ENCODE measurements around the gene C1QL4. TPM values are rescaled to one million over a fixed set of nuclear protein-coding genes. Genes with fewer than 3 reads are reported as not detected.
A peak's percentile ranks its signal among the peaks of the same experiment; 100 is the strongest.
"Not testable (repeated sequence)": the region's sequence is repeated elsewhere in the genome, so short reads cannot be mapped to it uniquely, and the experiment has no call there.

Gene C1QL4
- not detected for total RNA-seq

- DNase-seq: peak; percentile 87
- Mint-ChIP-seq H3K4me3 (peak within 1 kb of the TSS; percentile 40), H3K9me3 (ENCODE audit: low read depth) (no peaks in the 10 kb centered on the region), H3K4me1 (peaks cover 17% of the 10 kb centered on the region), H3K27ac (no peak within 1 kb of the TSS), H3K36me3 (no peaks in the 10 kb centered on the region), H3K27me3 (peaks cover 80% of the 10 kb centered on the region)
- CTCF ChIA-PET: interaction anchor here (1.0 to 11.8 kb wide), 9 partner anchors 10 to 71 kb away, joined by 3 to 202 read pairs (median 5); partner anchors contain the start of genes DNAJC22, PRPH and TROAP
- ATAC-seq: peak; percentile 92
These were observed at the start of gene C1QL4 for GRCh38 chr12:49336645-49337584. TSS of gene C1QL4 (minus strand) at chr12:49337188. CDS start at chr12:49336477, 711 bp downstream.

GRCh38 chr12:49380184-49380583 is 43.2 kb upstream of the C1QL4 start:
- H3K27ac Mint-ChIP-seq; H3K36me3 Mint-ChIP-seq; H3K4me3 Mint-ChIP-seq; CTCF ChIA-PET; ATAC-seq; H3K4me1 Mint-ChIP-seq; H3K27me3 Mint-ChIP-seq; DNase-seq; H3K9me3 Mint-ChIP-seq (ENCODE audit: low read depth): not testable (repeated sequence)

GRCh38 chr12:49377386-49377785 is 40.4 kb upstream of the C1QL4 start:
- Mint-ChIP-seq H3K27me3 (no peaks in the 10 kb centered on the region), H3K4me3 (no peak overlapping the region), H3K36me3 (peaks cover 3% of the 10 kb centered on the region), H3K9me3 (ENCODE audit: low read depth) (no peaks in the 10 kb centered on the region), H3K4me1 (peaks cover 16% of the 10 kb centered on the region), H3K27ac (no peak overlapping the region)
- DNase-seq (no peak), ATAC-seq (no peak)
- CTCF ChIA-PET: interaction anchor here (1.6 to 2.2 kb wide), 2 partner anchors 19 to 30 kb away, joined by 3 to 9 read pairs; no protein-coding TSS in a partner anchor

DNA sequence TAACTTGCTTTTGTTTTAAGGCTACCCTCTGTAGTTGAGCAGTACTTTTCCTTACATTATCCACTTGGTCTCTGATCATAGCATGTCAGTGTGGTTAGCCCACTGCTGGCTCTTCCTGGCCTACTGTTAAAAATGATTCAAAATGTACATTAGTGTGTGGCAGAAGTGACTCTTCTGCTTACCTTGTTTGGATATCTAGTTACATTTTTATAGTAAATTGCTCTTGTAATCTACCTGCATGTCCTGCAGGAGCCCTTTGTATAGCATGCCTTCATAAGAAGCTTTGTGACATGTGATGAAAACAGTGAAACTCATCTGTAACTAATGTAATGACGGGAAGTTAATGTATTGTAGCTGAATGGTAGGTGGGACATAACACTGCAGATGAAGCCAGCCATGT is 38.4 kb upstream of the C1QL4 start:
- peak overlapping the region; percentile 16 for H3K27ac Mint-ChIP-seq
- H3K9me3 Mint-ChIP-seq (ENCODE audit: low read depth): no peaks in the 10 kb centered on the region
- peaks cover 20% of the 10 kb centered on the region for H3K4me1 Mint-ChIP-seq
- H3K36me3 Mint-ChIP-seq: peaks cover 5% of the 10 kb centered on the region
- ATAC-seq: peak; percentile 81
- no peak overlapping the region for H3K4me3 Mint-ChIP-seq
- no peak for DNase-seq
- CTCF ChIA-PET: interaction anchor here (1.2 to 1.3 kb wide), 3 partner anchors 9 to 19 kb away, joined by 3 to 8 read pairs (median 4); partner anchors contain the start of gene SPATS2
- H3K27me3 Mint-ChIP-seq: no peaks in the 10 kb centered on the region

DNA sequence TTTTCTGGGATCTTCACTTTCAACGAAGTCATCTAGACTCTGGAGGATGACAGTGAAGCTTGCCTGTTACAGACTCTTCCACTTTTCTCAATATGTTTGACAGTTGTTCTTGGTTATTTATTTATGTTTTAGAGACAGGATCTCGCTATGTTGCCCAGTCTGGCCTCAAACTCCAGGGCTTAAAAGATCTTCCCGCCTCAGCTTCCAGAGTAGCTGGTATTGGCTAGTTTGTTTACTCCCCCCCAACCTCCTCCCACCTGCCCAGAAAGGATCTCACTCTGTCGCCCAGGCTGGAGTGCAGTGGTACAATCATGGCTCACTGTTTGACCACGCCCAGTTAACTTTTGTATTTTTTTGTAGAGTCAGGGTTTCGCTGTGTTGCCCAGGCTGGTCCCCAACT is 33.6 kb upstream of the C1QL4 start:
- Mint-ChIP-seq H3K4me1 (peaks cover 46% of the 10 kb centered on the region), H3K4me3 (no peak overlapping the region), H3K36me3 (peaks cover 3% of the 10 kb centered on the region), H3K9me3 (ENCODE audit: low read depth) (no peaks in the 10 kb centered on the region), H3K27me3 (no peaks in the 10 kb centered on the region), H3K27ac (no peak overlapping the region)
- no peak for ATAC-seq
- DNase-seq: no peak
- CTCF ChIA-PET: interaction anchor here (1.2 to 6.2 kb wide), 3 partner anchors 13 to 143 kb away, joined by 4 to 48 read pairs (median 9); partner anchors contain the start of gene DNAJC22

DNA sequence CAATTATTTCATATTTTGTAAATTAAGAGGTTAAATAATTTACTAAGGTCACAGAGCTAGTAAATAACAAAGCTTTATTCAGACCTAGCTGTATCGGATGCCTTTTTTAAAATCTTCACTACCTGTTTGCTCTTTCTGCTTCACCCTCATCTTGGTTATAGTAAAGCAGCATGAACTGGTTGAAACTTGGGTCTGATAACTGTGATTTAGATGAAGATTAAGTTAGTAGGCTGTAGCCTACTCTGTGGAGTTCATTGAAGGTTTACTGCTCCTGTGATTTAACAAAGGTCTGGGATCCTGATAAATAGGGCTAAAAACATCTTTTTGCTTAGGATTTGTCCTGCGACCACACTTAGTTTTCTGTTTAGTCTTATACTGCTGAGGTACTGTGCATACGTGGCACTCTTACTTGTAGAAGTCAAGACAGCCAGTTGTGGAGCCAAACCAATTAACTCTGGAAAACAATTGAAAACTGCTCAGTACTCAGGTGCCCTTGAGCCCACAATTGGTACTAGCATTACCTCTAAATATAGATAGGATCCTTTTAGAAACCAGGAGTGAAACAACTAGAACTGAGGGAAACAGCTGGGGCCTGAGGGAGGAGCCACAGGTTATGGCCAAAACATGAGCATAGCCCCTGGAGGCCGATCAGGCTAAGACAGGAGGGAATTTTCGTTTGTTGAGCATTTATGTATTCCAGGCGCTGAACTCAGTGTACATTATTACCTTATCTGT is 32.6 kb upstream of the C1QL4 start:
- H3K9me3 Mint-ChIP-seq (ENCODE audit: low read depth): no peaks in the 10 kb centered on the region
- DNase-seq (peak; percentile 57), ATAC-seq (no peak)
- no peaks in the 10 kb centered on the region for H3K27me3 Mint-ChIP-seq
- CTCF ChIA-PET: interaction anchor here (1.2 to 6.2 kb wide), 3 partner anchors 12 to 144 kb away, joined by 4 to 48 read pairs (median 9); partner anchors contain the start of gene DNAJC22
- no peak overlapping the region for H3K4me3 Mint-ChIP-seq
- peaks cover 40% of the 10 kb centered on the region for H3K4me1 Mint-ChIP-seq
- peaks cover 3% of the 10 kb centered on the region for H3K36me3 Mint-ChIP-seq
- H3K27ac Mint-ChIP-seq: peak overlapping the region; percentile 25

- ATAC-seq: no peak
- peaks cover 37% of the 10 kb centered on the region for H3K4me1 Mint-ChIP-seq
- DNase-seq: no peak
- H3K27me3 Mint-ChIP-seq: no peaks in the 10 kb centered on the region
- CTCF ChIA-PET: interaction anchor here (0.7 to 6.2 kb wide), 4 partner anchors 10 to 145 kb away, joined by 3 to 48 read pairs (median 37); partner anchors contain the start of gene DNAJC22
- peaks cover 3% of the 10 kb centered on the region for H3K36me3 Mint-ChIP-seq
- peak overlapping the region; percentile 95 for H3K4me3 Mint-ChIP-seq
- H3K9me3 Mint-ChIP-seq (ENCODE audit: low read depth): no peaks in the 10 kb centered on the region
- peak overlapping the region; percentile 98 for H3K27ac Mint-ChIP-seq
These were observed 31.2 kb upstream of the C1QL4 start for GRCh38 chr12:49368240-49368600.

- Mint-ChIP-seq H3K27me3 (no peaks in the 10 kb centered on the region), H3K27ac (peak within 1 kb of the TSS; percentile 98), H3K4me1 (peaks cover 35% of the 10 kb centered on the region), H3K9me3 (ENCODE audit: low read depth) (no peaks in the 10 kb centered on the region), H3K36me3 (peaks cover 1% of the 10 kb centered on the region), H3K4me3 (peak within 1 kb of the TSS; percentile 95)
- CTCF ChIA-PET: interaction anchor here (0.7 to 6.2 kb wide), 18 partner anchors 8 to 599 kb away, joined by 3 to 48 read pairs (median 4); partner anchors contain the start of genes DNAJC22, FMNL3, PRPF40B and TMBIM6
- ATAC-seq: no peak
- no peak for DNase-seq
These were observed 30.6 kb upstream of the C1QL4 start, which contains the start of gene SPATS2 for GRCh38 chr12:49367381-49368239. TSS of gene SPATS2 (plus strand) at chr12:49367462. CDS start at chr12:49461013, 93,551 bp downstream.

- no peaks in the 10 kb centered on the region for H3K9me3 Mint-ChIP-seq (ENCODE audit: low read depth)
- peak overlapping the region; percentile 98 for H3K27ac Mint-ChIP-seq
- CTCF ChIA-PET: interaction anchor here (0.5 to 6.2 kb wide), 22 partner anchors 9 to 600 kb away, joined by 3 to 48 read pairs (median 4); partner anchors contain the start of genes DNAJC22, FMNL3, PRPF40B and TMBIM6
- H3K4me1 Mint-ChIP-seq: peaks cover 35% of the 10 kb centered on the region
- H3K4me3 Mint-ChIP-seq: peak overlapping the region; percentile 95
- DNase-seq (peak; percentile 94), ATAC-seq (peak; percentile 88)
- H3K36me3 Mint-ChIP-seq: peaks cover 1% of the 10 kb centered on the region
- no peaks in the 10 kb centered on the region for H3K27me3 Mint-ChIP-seq
These were observed 29.8 kb upstream of the C1QL4 start for GRCh38 chr12:49366652-49367380.

DNA sequence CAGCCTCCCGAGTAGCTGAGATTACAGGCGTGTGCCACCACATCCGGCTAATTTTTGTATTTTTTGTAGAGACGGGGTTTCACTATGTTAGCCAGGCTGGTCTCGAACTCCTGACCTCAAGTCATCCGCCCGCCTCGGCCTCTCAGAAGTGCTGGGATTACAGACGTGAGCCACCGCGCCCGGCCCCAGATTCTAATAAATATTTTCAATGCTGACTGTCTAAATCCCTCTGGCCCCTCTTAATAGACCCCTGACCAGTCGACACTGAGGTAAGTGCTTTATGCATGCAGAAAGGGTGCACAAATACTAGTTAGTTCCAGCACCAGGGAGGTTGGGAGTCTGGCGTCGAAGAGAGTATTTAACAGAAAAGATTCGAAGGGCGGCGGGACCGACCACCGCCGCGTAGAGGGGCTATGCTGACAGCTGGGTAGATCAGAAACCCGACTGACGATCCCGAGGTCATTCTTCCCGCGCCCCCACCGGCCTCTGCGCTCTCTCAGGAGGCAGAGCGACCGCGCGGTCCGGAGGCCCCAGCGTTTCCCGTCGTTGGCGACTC is 29.2 kb upstream of the C1QL4 start:
- DNase-seq (no peak), ATAC-seq (peak; percentile 20)
- Mint-ChIP-seq H3K36me3 (peaks cover 1% of the 10 kb centered on the region), H3K27me3 (peaks cover 4% of the 10 kb centered on the region), H3K9me3 (ENCODE audit: low read depth) (no peaks in the 10 kb centered on the region), H3K27ac (peak overlapping the region; percentile 98), H3K4me1 (peaks cover 35% of the 10 kb centered on the region), H3K4me3 (peak overlapping the region; percentile 95)
- CTCF ChIA-PET: interaction anchor here (0.5 to 6.2 kb wide), 18 partner anchors 8 to 601 kb away, joined by 3 to 48 read pairs (median 4); partner anchors contain the start of genes DNAJC22 and TMBIM6

DNA sequence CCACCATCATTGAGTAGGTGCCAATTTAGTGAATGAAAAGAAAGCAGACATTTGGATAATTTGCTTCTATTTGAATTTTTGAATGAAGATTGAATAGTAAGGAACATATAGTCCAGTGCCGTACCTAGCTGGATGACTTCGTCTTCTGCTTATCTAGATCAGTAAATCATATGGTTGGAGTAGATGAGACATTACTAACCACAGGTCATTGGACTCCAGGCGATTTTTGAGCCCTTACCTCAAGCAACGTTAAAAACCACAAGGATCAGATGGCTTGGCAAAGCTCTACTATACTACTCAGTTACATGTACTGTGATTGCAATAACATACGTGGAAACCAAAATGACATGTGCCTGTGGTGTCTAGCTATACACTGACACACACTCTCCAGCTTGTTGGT is 28.6 kb upstream of the C1QL4 start:
- Mint-ChIP-seq H3K27ac (no peak overlapping the region), H3K9me3 (ENCODE audit: low read depth) (no peaks in the 10 kb centered on the region), H3K4me3 (peak overlapping the region; percentile 95), H3K36me3 (no peaks in the 10 kb centered on the region), H3K4me1 (peaks cover 32% of the 10 kb centered on the region), H3K27me3 (peaks cover 7% of the 10 kb centered on the region)
- CTCF ChIA-PET: interaction anchor here (0.7 to 6.2 kb wide), 8 partner anchors 8 to 376 kb away, joined by 3 to 48 read pairs (median 13); partner anchors contain the start of genes DNAJC22 and TMBIM6
- DNase-seq: no peak
- no peak for ATAC-seq
